Thymus (tissue), 14 donors: ENCODE measurements around the gene PRR23A. TPM values are rescaled to one million over a fixed set of nuclear protein-coding genes. Genes with fewer than 3 reads are reported as not detected.
"Not testable (repeated sequence)": the region's sequence is repeated elsewhere in the genome, so short reads cannot be mapped to it uniquely, and the experiment has no call there.

ENCODE experiments used
- DNase-seq, 9 donors: peaks; one replicate each; pipeline ENCODE4 v3.0.0-alpha.2; 2013; ENCODE audit warnings: low spot score in 9 of 9, low read depth in 6 of 9, missing footprints in 1 of 9
- H3K27ac ChIP-seq, 2 donors: one replicate each; pipeline ENCODE4 v1.5.1; 2013; ENCODE audit warnings: control low read depth in 1 of 2, low read depth in 1 of 2, low read length in 1 of 2, mild to moderate bottlenecking in 1 of 2, moderate library complexity in 1 of 2
- H3K27me3 ChIP-seq, 2 donors: one replicate each; pipeline ENCODE4 v1.5.1; 2013; ENCODE audit warnings: low read length in 1 of 2; ENCODE audit not compliant: control insufficient read depth in 2 of 2, insufficient read depth in 1 of 2
- H3K36me3 ChIP-seq, 2 donors: one replicate each; pipeline ENCODE4 v1.5.1; 2013; ENCODE audit warnings: low read length in 1 of 2, mild to moderate bottlenecking in 1 of 2, moderate library complexity in 1 of 2; ENCODE audit not compliant: control insufficient read depth in 2 of 2, insufficient read depth in 2 of 2
- H3K4me1 ChIP-seq, 2 donors: one replicate each; pipeline ENCODE4 v1.5.1; 2013; ENCODE audit warnings: low read length in 2 of 2; ENCODE audit not compliant: control insufficient read depth in 2 of 2, insufficient read depth in 2 of 2
- H3K4me3 ChIP-seq, 2 donors: one replicate each; pipeline ENCODE4 v1.5.1; 2013; ENCODE audit warnings: low read length in 2 of 2, control low read depth in 1 of 2, mild to moderate bottlenecking in 1 of 2
- H3K9me3 ChIP-seq, 2 donors: one replicate each; pipeline ENCODE4 v1.5.1; 2013; ENCODE audit warnings: low read length in 1 of 2, mild to moderate bottlenecking in 1 of 2; ENCODE audit not compliant: control insufficient read depth in 2 of 2, insufficient read depth in 1 of 2
- WGBS: extraction: QIAGEN DNeasy Blood & Tissue Kit; methylation state at CpG from one replicate; pipeline ENCODE4 v1.1.7; 2013; 5-methylcytosine and 5-hydroxymethylcytosine counted together
- long read RNA-seq, 10 donors: transcript quantifications; one replicate each; lab custom pipeline, GENCODE V29; 2026
- polyA plus RNA-seq: library from polyadenylated mRNA; stranded (reverse); fragments of 200-250 nt; gene quantifications from one replicate; pipeline ENCODE4 v1.2.3, GENCODE V29; 2013
- total RNA-seq: library from RNA; stranded (reverse); fragments of 120-200 nt; gene quantifications from one replicate; pipeline ENCODE4 v1.2.4, GENCODE V29; 2013
- donor health status: healthy.

Gene PRR23A
- total RNA-seq = not detected
- 0.05 TPM for polyA plus RNA-seq
- long read RNA-seq, donor 1 = 0 reads
- long read RNA-seq, donor 2 = 0 reads
- long read RNA-seq, donor 3 = 0 reads
- long read RNA-seq, donor 4 = 0 reads
- long read RNA-seq, donor 5 = 0 reads
- long read RNA-seq, donor 6 = 0 reads
- long read RNA-seq, donor 7 = 0 reads
- long read RNA-seq, donor 8, partial matches to known transcripts = 0 of 2 reads
- long read RNA-seq, donor 8, other reads (novel, unspliced or antisense) = 0 of 2 reads
- long read RNA-seq, donor 9 = 0 reads
- long read RNA-seq, donor 10 = 0 reads

DNA sequence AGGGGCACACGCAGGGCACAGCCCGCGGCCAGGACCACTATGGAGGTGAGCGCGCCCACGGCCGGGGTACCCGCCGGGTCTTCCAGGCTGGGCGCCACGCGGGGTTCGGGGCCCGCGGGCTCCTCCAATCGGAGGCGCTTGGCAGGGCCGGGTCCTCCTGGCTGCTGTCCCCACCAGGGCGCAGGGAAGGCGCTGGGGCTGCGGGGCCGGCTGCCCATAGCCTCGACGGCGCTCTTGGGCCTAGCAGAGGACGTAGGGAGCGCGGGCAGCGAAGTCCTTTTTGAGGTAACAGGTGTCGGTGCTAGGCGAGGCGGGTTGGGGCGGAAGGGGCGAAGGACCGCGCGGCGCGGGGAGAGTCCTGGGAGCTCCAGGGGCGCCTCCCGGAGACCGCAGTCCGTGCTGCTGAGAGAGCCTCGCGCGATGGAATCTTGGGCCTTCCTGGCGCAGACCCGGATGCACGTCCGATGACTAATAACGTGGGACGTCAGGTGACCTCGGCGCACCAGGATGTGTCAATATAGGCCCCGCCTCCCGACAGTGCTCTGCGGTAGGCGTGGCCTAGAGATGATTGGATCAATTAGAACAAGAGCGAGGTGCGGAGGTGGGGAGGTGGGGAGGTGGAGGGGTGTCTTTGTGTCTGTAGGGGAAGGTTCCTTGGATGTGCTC lies at the start of gene PRR23A:
PRR23A (minus strand) TSS at position 218 of the 666 bp plus-strand sequence; CDS start at position 218, 0 bp downstream.
- H3K36me3 ChIP-seq = no peaks in the 10 kb centered on the region
- no peaks in the 10 kb centered on the region for H3K27me3 ChIP-seq
- WGBS = 77% methylated on average over 60 of the region's 60 CpGs
- H3K9me3 ChIP-seq = peaks cover 0 to 14% of the 10 kb centered on the region in 2 donors
- no peak for DNase-seq
- H3K27ac ChIP-seq = peak within 1 kb of the TSS in 1 of 2 donors; percentile 18
- no peaks in the 10 kb centered on the region for H3K4me1 ChIP-seq
- H3K4me3 ChIP-seq = no peak within 1 kb of the TSS

DNA sequence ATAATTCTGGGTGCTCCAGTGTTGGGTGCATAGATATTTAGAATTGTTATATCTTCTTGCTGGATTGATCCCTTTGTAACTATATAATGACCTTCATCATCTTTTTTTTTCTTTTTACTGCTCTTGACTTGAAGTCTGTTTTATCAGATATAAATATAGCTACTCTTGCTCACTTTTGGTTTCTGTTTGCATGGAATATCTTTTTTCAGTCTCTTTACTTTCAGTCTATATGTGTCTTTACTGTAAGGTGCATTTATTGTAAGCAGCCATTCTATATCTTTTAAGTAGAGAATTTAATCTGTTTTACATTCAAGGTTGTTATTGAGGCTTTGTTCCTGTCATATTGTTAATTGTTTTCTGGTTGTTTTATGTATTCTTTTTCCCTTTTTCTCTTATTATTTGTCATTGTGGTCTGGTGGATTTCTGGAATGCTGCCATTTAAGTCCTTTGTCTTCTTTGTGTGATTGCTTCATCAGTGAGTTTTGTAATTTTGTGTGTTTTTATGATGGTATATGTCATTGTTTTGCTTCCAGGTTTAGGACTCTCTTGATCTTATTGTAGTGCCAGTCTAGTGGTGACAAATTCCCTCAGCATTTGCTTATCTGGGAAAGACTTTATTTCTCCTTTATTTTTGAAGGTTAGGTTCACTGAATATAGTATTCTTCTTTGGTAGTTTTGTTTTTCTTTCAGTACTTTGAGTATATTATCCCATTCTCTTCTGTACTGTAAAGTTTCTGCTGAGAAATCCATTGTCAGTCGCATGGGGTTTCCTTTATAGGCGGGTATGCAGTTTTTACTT lies 46.9 kb upstream of the PRR23A start:
- Histone ChIP-seq H3K27ac (no peak overlapping the region), H3K4me1 (no peaks in the 10 kb centered on the region), H3K4me3 (no peak overlapping the region), H3K9me3 (peaks cover 0 to 4% of the 10 kb centered on the region in 2 donors), H3K36me3 (no peaks in the 10 kb centered on the region), H3K27me3 (no peaks in the 10 kb centered on the region)
- 76% methylated on average over 2 of the region's 2 CpGs for WGBS
- no peak for DNase-seq

DNA sequence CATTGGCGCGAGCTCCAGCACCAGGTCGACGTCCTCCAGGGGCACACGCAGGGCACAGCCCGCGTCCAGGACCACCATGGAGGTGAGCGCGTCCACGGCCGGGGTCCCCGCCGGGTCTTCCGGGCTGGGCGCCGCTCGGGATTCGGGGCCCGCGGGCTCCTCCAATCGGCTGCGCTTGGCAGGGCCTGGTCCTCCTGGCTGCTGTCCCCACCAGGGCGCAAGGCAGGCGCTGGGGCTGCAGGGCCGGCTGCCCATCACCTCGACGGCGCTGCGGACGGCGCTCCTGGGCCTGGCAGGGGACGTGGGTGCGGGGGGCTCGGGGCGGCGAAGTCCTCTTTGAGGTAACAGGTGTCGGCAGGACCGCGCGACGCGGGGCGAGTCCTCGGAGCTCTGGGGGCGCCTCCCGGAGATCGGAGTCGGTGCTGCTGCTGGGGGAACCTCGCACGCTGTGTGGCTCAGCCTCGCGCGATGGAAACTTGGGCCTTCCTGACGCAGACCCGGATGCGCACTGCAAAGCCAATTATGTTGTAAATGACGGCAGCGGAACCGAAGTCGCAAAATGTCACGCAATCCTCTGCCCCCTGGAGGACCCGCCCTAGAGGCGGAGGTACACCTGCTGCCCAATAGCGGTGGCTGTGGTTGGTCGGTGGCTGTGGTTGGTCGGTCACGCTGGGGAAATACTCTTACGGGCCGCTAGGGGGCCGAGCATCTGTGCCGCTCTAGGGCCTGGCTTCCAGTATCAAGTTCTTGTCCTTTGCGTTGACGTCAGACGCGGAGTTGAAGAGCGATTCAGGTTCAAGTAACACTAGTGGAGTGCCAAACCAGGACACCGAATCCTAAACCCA lies 38.5 kb upstream of the PRR23A start, which contains the start of gene PRR23C:
PRR23C (minus strand) TSS at position 527 of the 845 bp plus-strand sequence; CDS start at position 255, 272 bp downstream.
- Histone ChIP-seq H3K9me3 (peaks cover 5 to 17% of the 10 kb centered on the region in 2 donors), H3K4me3 (no peak within 1 kb of the TSS), H3K27me3 (no peaks in the 10 kb centered on the region), H3K4me1 (no peaks in the 10 kb centered on the region), H3K27ac (no peak within 1 kb of the TSS), H3K36me3 (no peaks in the 10 kb centered on the region)
- WGBS = 54% methylated on average over 77 of the region's 77 CpGs
- no peak for DNase-seq

DNA sequence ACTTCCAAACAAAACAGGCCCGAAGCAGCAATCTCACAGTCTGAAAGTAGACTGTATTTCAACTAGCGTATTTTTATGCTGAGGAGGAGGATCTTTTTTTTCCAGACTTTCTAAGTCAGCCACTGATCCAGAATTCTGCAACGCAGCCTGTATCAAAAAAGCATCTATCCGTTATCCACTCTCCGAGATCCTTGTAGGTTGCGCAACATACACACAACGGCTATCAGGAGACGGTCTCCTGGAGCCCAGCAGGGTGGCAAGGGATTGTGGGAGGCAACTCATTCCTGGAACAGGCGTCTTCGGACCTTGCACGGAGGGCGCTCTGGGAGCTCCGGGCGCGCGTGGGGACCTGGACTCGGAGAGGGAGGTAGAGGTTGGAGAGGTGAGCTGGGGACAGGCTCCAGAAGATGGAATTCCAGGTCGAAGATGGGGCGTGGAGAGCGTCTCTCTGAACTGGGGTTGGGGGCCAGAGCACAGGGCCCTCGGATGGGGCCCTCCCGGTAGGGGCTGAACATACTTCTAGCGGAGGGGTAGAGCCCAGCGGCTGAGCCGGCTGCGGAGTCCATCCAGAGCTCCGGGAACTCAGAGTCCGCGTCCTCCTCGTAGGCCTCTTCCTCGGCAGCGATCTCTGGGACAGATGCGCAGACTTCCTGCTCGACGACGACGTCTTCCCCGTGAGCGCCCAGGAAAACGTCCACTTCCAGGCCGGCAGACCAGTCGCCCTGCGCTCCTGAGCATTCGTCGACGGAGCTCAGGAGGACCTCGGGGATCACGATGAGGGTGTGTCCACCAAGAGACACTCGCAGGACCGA lies 37.7 kb upstream of the PRR23A start:
- no peaks in the 10 kb centered on the region for H3K36me3 ChIP-seq
- H3K4me1 ChIP-seq = no peaks in the 10 kb centered on the region
- peaks cover 5 to 17% of the 10 kb centered on the region in 2 donors for H3K9me3 ChIP-seq
- 75% methylated on average over 50 of the region's 50 CpGs for WGBS
- no peak overlapping the region for H3K27ac ChIP-seq
- no peak overlapping the region for H3K4me3 ChIP-seq
- H3K27me3 ChIP-seq = no peaks in the 10 kb centered on the region
- DNase-seq = no peak

DNA sequence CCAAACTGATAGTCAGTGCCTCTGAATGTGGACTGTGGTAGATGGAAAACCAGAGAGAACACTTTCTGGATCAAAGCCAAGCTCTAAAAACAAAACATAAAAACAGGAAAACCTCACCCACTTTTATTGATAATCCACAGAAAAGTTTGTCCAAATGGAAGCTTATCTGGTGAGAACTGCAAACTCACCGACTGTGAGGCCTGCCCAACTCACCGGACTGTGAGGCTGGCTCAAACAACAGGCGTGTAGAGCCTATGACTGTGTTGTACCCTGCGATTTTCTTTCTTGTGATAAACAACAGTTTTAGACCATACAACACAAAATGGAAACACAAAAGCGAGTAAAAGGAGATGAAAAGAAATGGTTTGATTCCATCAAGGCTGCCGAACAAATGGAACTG lies 31.4 kb upstream of the PRR23A start:
- H3K4me1 ChIP-seq = no peaks in the 10 kb centered on the region
- H3K9me3 ChIP-seq = no peaks in the 10 kb centered on the region
- 93% methylated on average over 6 of the region's 6 CpGs for WGBS
- no peaks in the 10 kb centered on the region for H3K27me3 ChIP-seq
- H3K4me3 ChIP-seq = no peak overlapping the region
- H3K27ac ChIP-seq = no peak overlapping the region
- no peaks in the 10 kb centered on the region for H3K36me3 ChIP-seq
- DNase-seq = no peak

DNA sequence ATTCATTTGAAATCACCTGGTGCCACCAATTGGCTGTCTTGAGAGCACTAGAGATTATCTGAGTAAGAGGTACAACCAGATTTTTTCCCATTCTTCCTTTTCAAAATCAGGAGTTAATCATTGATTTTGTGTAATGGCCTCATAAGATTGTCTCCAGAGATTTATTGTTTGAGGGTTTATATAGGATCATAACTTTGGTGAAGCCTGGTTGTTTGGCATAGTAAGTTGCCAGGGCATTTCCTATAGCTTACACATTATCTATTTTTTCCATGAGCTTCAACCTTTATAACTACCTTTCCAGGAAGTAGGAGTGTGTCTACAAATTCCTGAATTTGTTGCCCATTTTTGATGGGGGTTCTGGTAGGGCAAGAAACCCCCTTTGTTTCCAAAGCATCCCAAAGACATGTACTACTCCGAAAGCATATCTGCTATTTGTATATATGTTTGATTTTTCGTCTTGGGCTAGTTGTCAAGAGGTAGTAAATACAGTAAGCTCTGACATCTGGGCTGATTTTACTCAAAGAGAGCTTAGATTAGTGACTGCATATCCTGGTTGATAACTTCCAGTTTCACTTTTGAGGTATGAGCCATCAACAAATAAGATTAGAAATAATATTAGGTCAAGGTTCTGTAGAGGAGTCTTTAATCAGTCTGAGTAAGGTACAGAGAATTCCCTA lies 26.4 kb upstream of the PRR23A start:
- WGBS = 91% methylated on average over 2 of the region's 2 CpGs
- no peak for DNase-seq
- Histone ChIP-seq H3K9me3 (no peaks in the 10 kb centered on the region), H3K27ac (no peak overlapping the region), H3K27me3 (no peaks in the 10 kb centered on the region), H3K4me1 (no peaks in the 10 kb centered on the region), H3K36me3 (no peaks in the 10 kb centered on the region), H3K4me3 (no peak overlapping the region)

DNA sequence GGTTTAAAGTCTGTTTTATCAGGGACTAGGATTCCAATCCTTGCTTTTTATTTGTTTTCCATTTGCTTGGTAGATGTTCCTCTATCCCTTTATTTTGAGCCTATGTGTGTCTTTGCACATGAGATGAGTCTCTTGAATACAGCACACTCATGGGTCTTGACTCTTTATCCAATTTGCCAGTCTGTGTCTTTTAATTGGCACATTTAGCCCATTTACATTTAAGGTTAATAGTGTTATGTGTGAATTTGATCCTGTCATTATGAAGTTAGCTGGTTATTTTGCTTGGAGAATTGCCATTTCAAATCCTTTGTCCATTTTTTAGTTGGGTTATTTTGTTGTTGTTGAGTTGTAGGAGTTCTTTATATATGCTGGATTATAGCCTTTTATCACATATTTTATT lies 24.5 kb upstream of the PRR23A start:
- not testable (repeated sequence) for H3K9me3 ChIP-seq, H3K4me3 ChIP-seq, H3K36me3 ChIP-seq, H3K27ac ChIP-seq, H3K4me1 ChIP-seq, DNase-seq, H3K27me3 ChIP-seq

DNA sequence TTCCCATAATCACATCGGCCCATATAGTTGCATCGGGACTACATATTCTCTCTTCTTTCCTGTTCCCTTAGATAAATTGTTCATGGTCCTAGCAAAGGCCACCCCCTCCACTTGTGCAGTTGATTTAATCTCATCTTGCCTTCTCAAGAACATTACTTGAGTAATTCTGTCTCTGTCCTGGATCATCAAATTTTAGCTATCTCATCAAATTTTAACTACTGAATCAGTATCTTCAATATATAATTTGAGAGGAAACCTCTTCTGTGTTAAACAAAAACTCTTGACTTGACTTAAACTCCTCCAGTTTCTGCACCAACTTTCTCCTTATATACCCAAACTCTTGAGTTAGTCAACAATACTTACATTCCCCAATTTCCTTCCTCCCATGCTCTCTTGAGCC lies 18.9 kb upstream of the PRR23A start:
- Histone ChIP-seq H3K27ac (no peak overlapping the region), H3K4me1 (no peaks in the 10 kb centered on the region), H3K27me3 (no peaks in the 10 kb centered on the region), H3K36me3 (no peaks in the 10 kb centered on the region), H3K9me3 (peaks cover 1 to 19% of the 10 kb centered on the region in 2 donors), H3K4me3 (no peak overlapping the region)
- WGBS = 97% methylated on average over 2 of the region's 2 CpGs
- DNase-seq = no peak
